ENCODE measurements around the gene AREL1.

- no peak for TF ChIP-seq CTCF (IDR thresholded peaks at IDR 0.05 in 8 of 11, conservative IDR thresholded peaks at IDR 0.05 in 3 of 11)
- TF ChIP-seq POLR2AphosphoS5 (IDR thresholded peaks at IDR 0.05): no peak
Observed at GRCh38 chr14:74645244-74645643, 67.6 kb downstream of the AREL1 start.
